HEK293 (cell line): ENCODE measurements around the gene MYOM3.

ENCODE experiments used
- CTCF ChIP-seq: fragments of 450-650 bp; formaldehyde crosslinking; IDR thresholded peaks from 2 replicates; pipeline ENCODE4 v1.5.1; 2016; ENCODE audit warnings: missing biosample characterization, missing genetic modification characterization
- FEZF1 ChIP-seq: fragments of 450-650 bp; formaldehyde crosslinking; IDR thresholded peaks from 2 replicates; pipeline ENCODE4 v1.5.1; 2016; ENCODE audit warnings: missing biosample characterization, missing genetic modification characterization
- INSM2 ChIP-seq: fragments of 450-650 bp; formaldehyde crosslinking; IDR thresholded peaks from 2 replicates; pipeline ENCODE4 v1.5.1; 2016; ENCODE audit warnings: missing biosample characterization, missing genetic modification characterization
- MZF1 ChIP-seq: fragments of 450-650 bp; formaldehyde crosslinking; IDR thresholded peaks from 2 replicates; pipeline ENCODE4 v1.5.1; 2017; ENCODE audit warnings: missing biosample characterization, missing genetic modification characterization, borderline replicate concordance
- PRDM2 ChIP-seq: fragments of 450-650 bp; formaldehyde crosslinking; IDR thresholded peaks from 2 replicates; pipeline ENCODE4 v1.5.1; 2016; ENCODE audit warnings: missing biosample characterization, missing genetic modification characterization, borderline replicate concordance
- SP7 ChIP-seq: fragments of 450-650 bp; formaldehyde crosslinking; IDR thresholded peaks from 2 replicates; pipeline ENCODE4 v1.5.1; 2016; ENCODE audit warnings: missing biosample characterization, missing genetic modification characterization
- TCF7L2 ChIP-seq: IDR thresholded peaks from 2 replicates; pipeline ENCODE4 v1.6.1; 2011; ENCODE audit warnings: low read depth, mild to moderate bottlenecking, inconsistent platforms, low read length, moderate library complexity, borderline replicate concordance
- YY1 ChIP-seq: fragments of 450-650 bp; formaldehyde crosslinking; IDR thresholded peaks from 2 replicates; pipeline ENCODE4 v1.5.1; 2018; ENCODE audit warnings: missing biosample characterization, missing genetic modification characterization
- YY2 ChIP-seq: fragments of 450-650 bp; formaldehyde crosslinking; IDR thresholded peaks from 2 replicates; pipeline ENCODE4 v1.5.1; 2016; ENCODE audit warnings: missing biosample characterization, missing genetic modification characterization
- ZFHX2 ChIP-seq: fragments of 450-650 bp; formaldehyde crosslinking; conservative IDR thresholded peaks from 2 replicates; pipeline ENCODE4 v1.5.1; 2016; ENCODE audit warnings: missing biosample characterization, missing genetic modification characterization
- ZNF16 ChIP-seq: fragments of 450-650 bp; formaldehyde crosslinking; IDR thresholded peaks from 2 replicates; pipeline ENCODE4 v1.5.1; 2016; ENCODE audit warnings: low read depth, missing biosample characterization, missing genetic modification characterization
- ZNF174 ChIP-seq: fragments of 450-650 bp; formaldehyde crosslinking; IDR thresholded peaks from 2 replicates; pipeline ENCODE4 v1.5.0; 2017; ENCODE audit warnings: missing biosample characterization, mild to moderate bottlenecking, missing genetic modification characterization
- ZNF18 ChIP-seq: fragments of 450-650 bp; formaldehyde crosslinking; IDR thresholded peaks from 2 replicates; pipeline ENCODE4 v1.5.1; 2016; ENCODE audit warnings: missing biosample characterization, missing genetic modification characterization
- ZNF239 ChIP-seq: fragments of 450-650 bp; formaldehyde crosslinking; IDR thresholded peaks from 2 replicates; pipeline ENCODE4 v1.5.1; 2016; ENCODE audit warnings: missing biosample characterization, missing genetic modification characterization
- ZNF266 ChIP-seq: fragments of 450-650 bp; formaldehyde crosslinking; IDR thresholded peaks from 2 replicates; pipeline ENCODE4 v1.5.1; 2016; ENCODE audit warnings: missing biosample characterization, missing genetic modification characterization, low read depth
- ZNF280C ChIP-seq: fragments of 450-650 bp; formaldehyde crosslinking; IDR thresholded peaks from 2 replicates; pipeline ENCODE4 v1.5.1; 2016; ENCODE audit warnings: missing biosample characterization, missing genetic modification characterization
- ZNF48 ChIP-seq: fragments of 450-650 bp; formaldehyde crosslinking; IDR thresholded peaks from 2 replicates; pipeline ENCODE4 v1.5.1; 2016; ENCODE audit warnings: missing biosample characterization, missing genetic modification characterization
- ZNF513 ChIP-seq: fragments of 450-650 bp; IDR thresholded peaks from 2 replicates; pipeline ENCODE4 v1.5.1; 2018; ENCODE audit warnings: missing biosample characterization, missing genetic modification characterization
- ZNF621 ChIP-seq: fragments of 450-650 bp; formaldehyde crosslinking; IDR thresholded peaks from 2 replicates; pipeline ENCODE4 v1.5.1; 2017; ENCODE audit warnings: missing biosample characterization, missing genetic modification characterization
- ZNF660 ChIP-seq: fragments of 450-650 bp; IDR thresholded peaks from 2 replicates; pipeline ENCODE4 v1.5.1; 2018; ENCODE audit warnings: missing biosample characterization, mild to moderate bottlenecking, missing genetic modification characterization
- ZNF677 ChIP-seq: fragments of 450-650 bp; IDR thresholded peaks from 2 replicates; pipeline ENCODE4 v1.5.0; 2018; ENCODE audit warnings: missing biosample characterization, mild to moderate bottlenecking, missing genetic modification characterization, moderate library complexity
- ZNF777 ChIP-seq: fragments of 450-650 bp; formaldehyde crosslinking; IDR thresholded peaks from 2 replicates; pipeline ENCODE4 v1.5.1; 2017; ENCODE audit warnings: missing biosample characterization, missing genetic modification characterization, borderline replicate concordance
- ZNF837 ChIP-seq: fragments of 450-650 bp; formaldehyde crosslinking; IDR thresholded peaks from 2 replicates; pipeline ENCODE4 v1.5.1; 2016; ENCODE audit warnings: missing biosample characterization, missing genetic modification characterization
- ZXDB ChIP-seq: fragments of 450-650 bp; formaldehyde crosslinking; IDR thresholded peaks from 2 replicates; pipeline ENCODE4 v1.5.1; 2016; ENCODE audit warnings: missing biosample characterization, missing genetic modification characterization

The MYOM3 gene

GRCh38 chr1:24150234-24151174, 38.6 kb upstream of the MYOM3 start (continued):
- TF ChIP-seq INSM2 (tag by site-specific recombination) (no peak), YY1 (tag by site-specific recombination) (no peak), ZNF16 (tag by site-specific recombination) (no peak), CTCF (tag by site-specific recombination) (peak; percentile 92), TCF7L2 (no peak), ZNF239 (tag by site-specific recombination) (no peak), ZNF660 (tag by site-specific recombination) (0 out of 2 replicates have a peak, but pooled peaks have one; percentile 14), ZFHX2 (tag by site-specific recombination) (peak; percentile 52; the same call in 1 of the 2 replicates), FEZF1 (tag by site-specific recombination) (no peak), ZXDB (no peak), SP7 (tag by site-specific recombination) (0 out of 2 replicates have a peak, but pooled peaks have one; percentile 39), ZNF677 (tag by site-specific recombination) (no peak), MZF1 (no peak), ZNF837 (tag by site-specific recombination) (no peak), PRDM2 (no peak), ZNF280C (tag by site-specific recombination) (no peak), ZNF621 (tag by site-specific recombination) (no peak), ZNF777 (no peak), ZNF513 (tag by site-specific recombination) (peak; percentile 81), ZNF266 (no peak), ZNF174 (no peak), YY2 (no peak), ZNF18 (tag by site-specific recombination) (no peak), ZNF48 (tag by site-specific recombination) (no peak)
